Upper lobe of right lung (tissue), 1 donor: ENCODE results near the gene NUAK2. TPM values are rescaled to one million over a fixed set of nuclear protein-coding genes. Genes with fewer than 3 reads are reported as not detected.
A peak's percentile ranks its signal among the peaks of the same experiment; 100 is the strongest.

Experiments
- ATAC-seq: fragments of 200-7000 bp; cut with Tn5 transposase; one replicate; pipeline ENCODE4 v1.9.1; 2020; ENCODE audit warnings: mild to moderate bottlenecking, moderate library complexity
- DNase-seq: peaks from one replicate; pipeline ENCODE4 v3.0.0-alpha.2; 2020
- H3K27ac ChIP-seq: fragments of 200-600 bp; one replicate; pipeline ENCODE4 v1.8.0; 2022
- H3K27me3 ChIP-seq: fragments of 200-600 bp; one replicate; pipeline ENCODE4 v1.8.0; 2022; ENCODE audit warnings: mild to moderate bottlenecking
- H3K36me3 ChIP-seq: fragments of 200-600 bp; one replicate; pipeline ENCODE4 v1.8.0; 2022
- H3K4me1 ChIP-seq: fragments of 200-600 bp; one replicate; pipeline ENCODE4 v1.8.0; 2022
- H3K4me3 ChIP-seq: fragments of 200-600 bp; one replicate; pipeline ENCODE4 v1.8.0; 2022; ENCODE audit warnings: mild to moderate bottlenecking
- H3K9me3 ChIP-seq: fragments of 200-600 bp; one replicate; pipeline ENCODE4 v1.8.0; 2022
- CTCF ChIP-seq: fragments of 200-600 bp; IDR thresholded peaks from one replicate; pipeline ENCODE4 v1.8.0; 2022; ENCODE audit warnings: antibody characterized with exemption
- intact Hi-C: fragments of 100-400 bp; cut with DNase I; formaldehyde crosslinking; loops from one replicate; pipeline ENCODE4 v1.11.0; 2022
- total RNA-seq: library from RNA; stranded (reverse); fragmentation: NEBNext Ultra II Directional; extraction: Animal tissue kit (Norgen Biotek cat#: 25700); gene quantifications from one replicate; pipeline ENCODE4 v1.2.1, GENCODE V29; 2021
- donor health status: DM: no; HTN: yes; CAD: no; lungs with severe emphysema.

Gene NUAK2
- total RNA-seq, 1 donor from 2014 or later, result 8.8 TPM

- H3K4me3 ChIP-seq, result no peak overlapping the region
- H3K27me3 ChIP-seq, result no peaks in the 10 kb centered on the region
- H3K36me3 ChIP-seq, result no peaks in the 10 kb centered on the region
- TF ChIP-seq CTCF, result no peak
- intact Hi-C loops, result loop anchor here (10.0 kb wide), 1 partner anchor 123 kb away; no protein-coding TSS in a partner anchor
- no peak overlapping the region for H3K27ac ChIP-seq
- no peaks in the 10 kb centered on the region for H3K9me3 ChIP-seq
- no peak for ATAC-seq
- no peak for DNase-seq
- H3K4me1 ChIP-seq, result peaks cover 25% of the 10 kb centered on the region
Measured at GRCh38 chr1:205257735-205258134, 63.8 kb downstream of the NUAK2 start.

GRCh38 chr1:205256951-205257625 lies 64.5 kb downstream of the NUAK2 start:
- no peak for ATAC-seq
- Histone ChIP-seq H3K4me1 (peaks cover 24% of the 10 kb centered on the region), H3K27ac (no peak overlapping the region), H3K36me3 (no peaks in the 10 kb centered on the region), H3K9me3 (no peaks in the 10 kb centered on the region), H3K4me3 (no peak overlapping the region), H3K27me3 (no peaks in the 10 kb centered on the region)
- TF ChIP-seq CTCF, result no peak
- intact Hi-C loops, result loop anchor here (10.0 kb wide), 1 partner anchor 122 kb away; no protein-coding TSS in a partner anchor
- DNase-seq, result no peak

- Histone ChIP-seq H3K27me3 (no peaks in the 10 kb centered on the region), H3K4me3 (no peak overlapping the region), H3K36me3 (no peaks in the 10 kb centered on the region), H3K4me1 (peaks cover 15% of the 10 kb centered on the region), H3K27ac (no peak overlapping the region), H3K9me3 (no peaks in the 10 kb centered on the region)
- peak; percentile 96 for TF ChIP-seq CTCF
- DNase-seq, result peak; percentile 92
- intact Hi-C loops, result loop anchor here (10.0 kb wide), 1 partner anchor 121 kb away; no protein-coding TSS in a partner anchor
- ATAC-seq, result peak; percentile 95
Measured at GRCh38 chr1:205255941-205256780, 65.4 kb downstream of the NUAK2 start.

Other genes with a start within 250 kb of the NUAK2 start
- 3.5 TPM for gene TMEM81, start 237.3 kb downstream of the NUAK2 start, total RNA-seq
- 16.6 TPM for gene RBBP5, start 199.8 kb downstream of the NUAK2 start, total RNA-seq
- 12.7 TPM for gene DSTYK, start 110.0 kb downstream of the NUAK2 start, total RNA-seq
- gene TMCC2, start 93.8 kb downstream of the NUAK2 start, total RNA-seq, result 4.8 TPM
- 0.78 TPM for gene KLHDC8A, start 35.2 kb upstream of the NUAK2 start, total RNA-seq
- gene LEMD1, start 100.3 kb upstream of the NUAK2 start, total RNA-seq, result 2.1 TPM
- 0.84 TPM for gene BLACAT1, start 134.3 kb upstream of the NUAK2 start, total RNA-seq
- 31.6 TPM for gene CDK18, start 182.9 kb upstream of the NUAK2 start, total RNA-seq